Osteocyte (in vitro differentiated cells): ENCODE data around the gene MBD6. TPM values are rescaled to one million over a fixed set of nuclear protein-coding genes. Genes with fewer than 3 reads are reported as not detected.

ENCODE experiments used
- DNase-seq: peaks from one replicate; pipeline ENCODE4 v3.0.0; 2021; ENCODE audit warnings: mixed read lengths; ENCODE audit not compliant: unreplicated experiment; ENCODE audit errors: extremely low spot score
- H3K27ac Mint-ChIP-seq: one replicate; pipeline ENCODE4 v1.8.0; 2021; ENCODE audit warnings: mild to moderate bottlenecking, mixed read lengths; ENCODE audit not compliant: unreplicated experiment
- H3K27me3 Mint-ChIP-seq: one replicate; pipeline ENCODE4 v1.8.0; 2021; ENCODE audit warnings: mixed read lengths; ENCODE audit not compliant: unreplicated experiment
- H3K36me3 Mint-ChIP-seq: one replicate; pipeline ENCODE4 v1.8.0; 2021; ENCODE audit warnings: mixed read lengths; ENCODE audit not compliant: unreplicated experiment
- H3K4me1 Mint-ChIP-seq: one replicate; pipeline ENCODE4 v1.8.0; 2021; ENCODE audit warnings: mixed read lengths; ENCODE audit not compliant: unreplicated experiment
- H3K4me3 Mint-ChIP-seq: one replicate; pipeline ENCODE4 v1.8.0; 2021; ENCODE audit warnings: mild to moderate bottlenecking, moderate library complexity, mixed read lengths; ENCODE audit not compliant: unreplicated experiment
- H3K9me3 Mint-ChIP-seq: one replicate; pipeline ENCODE4 v1.8.0; 2021; ENCODE audit warnings: mixed read lengths; ENCODE audit not compliant: unreplicated experiment
- microRNA-seq: library from miRNA; unstranded; fragments of <30 nt; microRNA quantifications from one replicate; pipeline ENCODE4 v1.1.0, GENCODE V29; 2020; ENCODE audit not compliant: unreplicated experiment
- total RNA-seq: library from RNA; stranded (reverse); gene quantifications from 2 replicates; pipeline ENCODE4 v1.2.1, GENCODE V29; 2021
- TF ChIP-seq, protein P1 (sequence below): fragments of 200-600 bp; sonication (generic); IDR thresholded peaks from 2 replicates; pipeline ENCODE4 v1.5.0; 2021; ENCODE audit warnings: antibody characterized with exemption, mild to moderate bottlenecking, moderate library complexity

Gene MBD6
- total RNA-seq, 1 donor from 2014 or later = 104 TPM

DNA sequence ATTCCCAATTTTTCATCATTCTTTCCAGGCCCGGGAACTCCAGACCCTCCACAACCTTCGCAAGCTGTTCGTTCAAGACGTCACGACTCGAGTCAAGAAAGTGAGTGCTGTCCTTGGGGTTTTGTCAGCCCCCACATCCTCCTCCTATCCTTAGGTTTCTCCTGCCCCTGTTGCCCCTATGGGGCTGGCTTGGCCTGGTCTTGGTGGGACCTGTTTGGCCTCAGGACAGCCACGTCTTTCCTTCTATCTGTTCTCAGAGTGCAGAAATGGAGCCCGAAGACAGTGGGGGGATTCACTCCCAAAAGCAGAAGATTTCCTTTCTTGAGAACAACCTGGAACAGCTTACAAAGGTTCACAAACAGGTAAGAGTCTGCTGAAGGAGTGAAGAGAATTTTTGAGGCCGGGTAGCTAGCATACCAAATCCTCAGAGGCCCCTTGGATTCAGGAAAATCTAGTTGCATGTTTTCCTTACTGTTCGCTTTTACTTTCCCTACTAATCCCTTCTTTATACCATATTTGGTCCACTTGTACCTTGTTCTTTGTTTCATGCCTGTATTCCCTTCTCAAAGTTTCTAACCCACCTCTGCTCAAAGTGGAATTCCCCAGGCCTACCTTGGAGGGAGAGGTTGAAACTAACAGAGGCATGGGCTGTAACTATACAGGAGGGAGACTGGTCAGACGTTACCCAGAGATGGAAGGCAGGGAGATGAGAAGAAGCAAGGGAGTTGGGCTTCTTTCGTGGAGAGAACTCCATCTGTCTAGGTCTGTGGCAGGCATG is 55.5 kb downstream of the MBD6 start:
- Mint-ChIP-seq H3K27ac (no peak overlapping the region), H3K9me3 (no peaks in the 10 kb centered on the region), H3K4me3 (no peak overlapping the region), H3K4me1 (no peaks in the 10 kb centered on the region), H3K36me3 (no peaks in the 10 kb centered on the region), H3K27me3 (peaks cover 9% of the 10 kb centered on the region)
- TF ChIP-seq, protein P1, sequence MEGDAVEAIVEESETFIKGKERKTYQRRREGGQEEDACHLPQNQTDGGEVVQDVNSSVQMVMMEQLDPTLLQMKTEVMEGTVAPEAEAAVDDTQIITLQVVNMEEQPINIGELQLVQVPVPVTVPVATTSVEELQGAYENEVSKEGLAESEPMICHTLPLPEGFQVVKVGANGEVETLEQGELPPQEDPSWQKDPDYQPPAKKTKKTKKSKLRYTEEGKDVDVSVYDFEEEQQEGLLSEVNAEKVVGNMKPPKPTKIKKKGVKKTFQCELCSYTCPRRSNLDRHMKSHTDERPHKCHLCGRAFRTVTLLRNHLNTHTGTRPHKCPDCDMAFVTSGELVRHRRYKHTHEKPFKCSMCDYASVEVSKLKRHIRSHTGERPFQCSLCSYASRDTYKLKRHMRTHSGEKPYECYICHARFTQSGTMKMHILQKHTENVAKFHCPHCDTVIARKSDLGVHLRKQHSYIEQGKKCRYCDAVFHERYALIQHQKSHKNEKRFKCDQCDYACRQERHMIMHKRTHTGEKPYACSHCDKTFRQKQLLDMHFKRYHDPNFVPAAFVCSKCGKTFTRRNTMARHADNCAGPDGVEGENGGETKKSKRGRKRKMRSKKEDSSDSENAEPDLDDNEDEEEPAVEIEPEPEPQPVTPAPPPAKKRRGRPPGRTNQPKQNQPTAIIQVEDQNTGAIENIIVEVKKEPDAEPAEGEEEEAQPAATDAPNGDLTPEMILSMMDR = no peak
- no peak for DNase-seq

- TF ChIP-seq, protein P1 = no peak
- H3K27me3 Mint-ChIP-seq = peaks cover 9% of the 10 kb centered on the region
- no peaks in the 10 kb centered on the region for H3K4me1 Mint-ChIP-seq
- no peaks in the 10 kb centered on the region for H3K36me3 Mint-ChIP-seq
- no peak overlapping the region for H3K27ac Mint-ChIP-seq
- no peaks in the 10 kb centered on the region for H3K9me3 Mint-ChIP-seq
- no peak overlapping the region for H3K4me3 Mint-ChIP-seq
- DNase-seq = no peak
These were observed 56.4 kb downstream of the MBD6 start for GRCh38 chr12:57579011-57579410.

Small RNA genes within 50 kb of the gene (microRNA-seq; reads per million reads assigned to microRNA genes)
- not detected for gene MIR616
- gene MIR6758 = not detected

Other genes with a start within 250 kb of the MBD6 start
- gene R3HDM2, start 91.8 kb upstream of the MBD6 start, total RNA-seq = 62.2 and 65.0 TPM in 2 replicates
- gene INHBC, start 88.0 kb upstream of the MBD6 start, total RNA-seq = not detected in 2 replicates
- gene INHBE, start 67.5 kb upstream of the MBD6 start, total RNA-seq = 1.0 and 1.3 TPM in 2 replicates
- 3.5 and 7.7 TPM in 2 replicates for gene GLI1, start 63.0 kb upstream of the MBD6 start, total RNA-seq
- 1.5 and 2.1 TPM in 2 replicates for gene ARHGAP9, start 43.0 kb upstream of the MBD6 start, total RNA-seq
- gene MARS1, start 34.8 kb upstream of the MBD6 start, total RNA-seq = 364 and 401 TPM in 2 replicates
- gene DDIT3, start 2.3 kb upstream of the MBD6 start, total RNA-seq = 89.9 and 95.7 TPM in 2 replicates
- gene DCTN2, start 24.4 kb downstream of the MBD6 start, total RNA-seq = 149 and 155 TPM in 2 replicates
- gene KIF5A, start 27.2 kb downstream of the MBD6 start, total RNA-seq = 0.43 and 0.73 TPM in 2 replicates
- gene PIP4K2C, start 68.4 kb downstream of the MBD6 start, total RNA-seq = 30.4 and 34.9 TPM in 2 replicates
- gene DTX3, start 82.0 kb downstream of the MBD6 start, total RNA-seq = 26.5 and 29.9 TPM in 2 replicates
- 25.8 and 27.6 TPM in 2 replicates for gene ARHGEF25, start 88.6 kb downstream of the MBD6 start, total RNA-seq
- gene B4GALNT1, start 110.4 kb downstream of the MBD6 start, total RNA-seq = 5.6 and 6.9 TPM in 2 replicates
- gene OS9, start 171.3 kb downstream of the MBD6 start, total RNA-seq = 338 and 363 TPM in 2 replicates
- 2.4 and 2.6 TPM in 2 replicates for gene AGAP2, start 215.9 kb downstream of the MBD6 start, total RNA-seq
- gene TSPAN31, start 222.2 kb downstream of the MBD6 start, total RNA-seq = 36.2 and 37.4 TPM in 2 replicates
- 137 and 142 TPM in 2 replicates for gene CDK4, start 229.5 kb downstream of the MBD6 start, total RNA-seq
- 19.2 and 21.1 TPM in 2 replicates for gene MARCHF9, start 232.3 kb downstream of the MBD6 start, total RNA-seq
- 1.7 and 2.3 TPM in 2 replicates for gene CYP27B1, start 244.3 kb downstream of the MBD6 start, total RNA-seq
- gene METTL1, start 249.3 kb downstream of the MBD6 start, total RNA-seq = 22.3 and 23.9 TPM in 2 replicates
- gene EEF1AKMT3, start 249.8 kb downstream of the MBD6 start, total RNA-seq = 9.8 and 11.8 TPM in 2 replicates